ENCODE measurements around the gene ADGRG4.

DNA sequence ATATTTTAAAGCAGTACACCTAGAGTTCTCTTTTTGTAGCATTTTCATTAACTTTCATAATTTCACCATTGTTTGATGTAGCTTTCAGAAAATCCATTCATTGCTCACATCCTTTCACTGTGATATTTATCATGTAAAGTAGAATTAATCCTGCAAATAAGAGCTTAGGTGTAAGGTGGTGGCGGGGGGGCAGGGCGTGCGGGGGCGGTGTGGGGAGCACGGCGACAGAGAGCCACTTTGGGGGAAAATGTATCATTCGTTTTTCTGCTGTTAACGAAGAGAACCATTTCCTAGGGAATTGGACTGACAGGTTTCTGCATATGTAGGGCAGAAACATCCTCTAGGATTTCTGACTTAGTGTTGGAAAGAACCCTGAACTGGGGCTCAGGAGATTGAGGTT, 104.4 kb downstream of the ADGRG4 start:
- TF ChIP-seq CTCF (IDR thresholded peaks at IDR 0.05) (no peak), POLR2A (IDR thresholded peaks at IDR 0.05) (no peak)
